Fibroblast of pulmonary artery (primary cell): ENCODE data around the gene GAS2.

Experiments used
- DNase-seq: peaks from one replicate; pipeline ENCODE4 v3.0.0-alpha.2; 2010; ENCODE audit warnings: low read depth
- H3K4me3 ChIP-seq: replicated peaks from 2 replicates; pipeline ENCODE4 v1.5.1; 2011; ENCODE audit warnings: low read depth, mild to moderate bottlenecking, control low read depth, low read length, moderate library complexity
- TF ChIP-seq, protein P1 (sequence below): IDR thresholded peaks from 2 replicates; pipeline ENCODE4 v1.5.1; 2011; ENCODE audit warnings: mild to moderate bottlenecking, control low read depth, low read length, inconsistent platforms; ENCODE audit errors: missing control alignments

GAS2 gene

DNA sequence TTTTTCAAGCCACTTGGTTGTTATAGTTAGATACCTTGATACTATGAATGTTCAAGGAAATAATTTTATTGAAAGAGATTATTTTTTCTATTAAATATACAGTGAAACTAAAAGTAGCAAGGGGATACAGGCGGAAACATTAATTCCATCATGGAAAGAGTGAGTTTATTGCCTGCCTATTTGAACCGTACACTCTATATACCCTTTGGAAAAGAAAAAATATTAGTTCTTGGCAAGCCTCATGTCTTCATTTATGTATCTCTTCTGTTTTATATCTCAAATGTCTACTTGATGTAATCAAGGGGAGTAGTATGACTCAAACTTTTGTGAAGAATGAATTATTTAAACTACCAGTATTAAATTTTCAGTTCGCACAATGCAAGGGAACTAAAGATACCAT is 54.0 kb downstream of the GAS2 start:
- TF ChIP-seq, protein P1, sequence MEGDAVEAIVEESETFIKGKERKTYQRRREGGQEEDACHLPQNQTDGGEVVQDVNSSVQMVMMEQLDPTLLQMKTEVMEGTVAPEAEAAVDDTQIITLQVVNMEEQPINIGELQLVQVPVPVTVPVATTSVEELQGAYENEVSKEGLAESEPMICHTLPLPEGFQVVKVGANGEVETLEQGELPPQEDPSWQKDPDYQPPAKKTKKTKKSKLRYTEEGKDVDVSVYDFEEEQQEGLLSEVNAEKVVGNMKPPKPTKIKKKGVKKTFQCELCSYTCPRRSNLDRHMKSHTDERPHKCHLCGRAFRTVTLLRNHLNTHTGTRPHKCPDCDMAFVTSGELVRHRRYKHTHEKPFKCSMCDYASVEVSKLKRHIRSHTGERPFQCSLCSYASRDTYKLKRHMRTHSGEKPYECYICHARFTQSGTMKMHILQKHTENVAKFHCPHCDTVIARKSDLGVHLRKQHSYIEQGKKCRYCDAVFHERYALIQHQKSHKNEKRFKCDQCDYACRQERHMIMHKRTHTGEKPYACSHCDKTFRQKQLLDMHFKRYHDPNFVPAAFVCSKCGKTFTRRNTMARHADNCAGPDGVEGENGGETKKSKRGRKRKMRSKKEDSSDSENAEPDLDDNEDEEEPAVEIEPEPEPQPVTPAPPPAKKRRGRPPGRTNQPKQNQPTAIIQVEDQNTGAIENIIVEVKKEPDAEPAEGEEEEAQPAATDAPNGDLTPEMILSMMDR = no peak
- no peak for DNase-seq
- no peak overlapping the region for H3K4me3 ChIP-seq

DNA sequence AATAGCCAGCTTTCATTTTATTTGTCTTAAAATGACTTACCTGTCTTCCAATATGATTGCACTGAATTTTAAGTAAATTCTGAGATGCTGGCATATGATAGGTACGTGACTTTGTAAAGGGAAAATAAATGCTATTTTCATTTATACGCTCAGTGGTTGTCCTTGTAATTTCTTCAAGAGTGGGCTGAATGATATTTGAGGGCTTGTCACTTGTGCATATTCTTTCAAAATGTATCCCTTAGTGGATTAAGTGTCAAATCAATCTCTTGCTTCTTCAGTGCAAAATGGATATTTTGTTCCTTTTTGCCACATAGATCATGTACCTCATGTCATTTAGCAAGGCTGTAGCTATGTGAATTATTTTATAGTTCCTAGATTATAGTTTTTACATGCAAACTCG is 56.9 kb downstream of the GAS2 start:
- no peak for DNase-seq
- H3K4me3 ChIP-seq = no peak overlapping the region
- TF ChIP-seq, protein P1 = no peak

DNA sequence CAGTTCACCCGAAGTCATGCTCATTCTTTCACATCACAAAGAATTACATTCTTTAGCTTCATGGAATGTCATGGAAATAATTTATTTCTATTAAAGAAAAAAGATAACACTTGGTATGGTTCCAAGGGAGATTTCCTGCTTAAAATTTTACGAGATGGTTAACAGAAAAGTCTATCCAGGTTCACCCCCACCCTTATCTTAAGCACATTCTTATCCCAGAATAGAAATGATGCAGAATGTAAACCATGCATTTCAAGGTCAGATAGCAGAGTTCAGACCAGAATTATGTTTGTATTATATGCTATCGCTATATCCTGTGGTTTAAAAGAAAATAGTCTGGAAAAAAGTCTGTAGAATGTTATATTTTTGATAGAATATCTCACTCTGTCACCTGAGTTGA is 58.7 kb downstream of the GAS2 start:
- TF ChIP-seq, protein P1 = no peak
- peak; percentile 37 for DNase-seq
- no peak overlapping the region for H3K4me3 ChIP-seq

DNA sequence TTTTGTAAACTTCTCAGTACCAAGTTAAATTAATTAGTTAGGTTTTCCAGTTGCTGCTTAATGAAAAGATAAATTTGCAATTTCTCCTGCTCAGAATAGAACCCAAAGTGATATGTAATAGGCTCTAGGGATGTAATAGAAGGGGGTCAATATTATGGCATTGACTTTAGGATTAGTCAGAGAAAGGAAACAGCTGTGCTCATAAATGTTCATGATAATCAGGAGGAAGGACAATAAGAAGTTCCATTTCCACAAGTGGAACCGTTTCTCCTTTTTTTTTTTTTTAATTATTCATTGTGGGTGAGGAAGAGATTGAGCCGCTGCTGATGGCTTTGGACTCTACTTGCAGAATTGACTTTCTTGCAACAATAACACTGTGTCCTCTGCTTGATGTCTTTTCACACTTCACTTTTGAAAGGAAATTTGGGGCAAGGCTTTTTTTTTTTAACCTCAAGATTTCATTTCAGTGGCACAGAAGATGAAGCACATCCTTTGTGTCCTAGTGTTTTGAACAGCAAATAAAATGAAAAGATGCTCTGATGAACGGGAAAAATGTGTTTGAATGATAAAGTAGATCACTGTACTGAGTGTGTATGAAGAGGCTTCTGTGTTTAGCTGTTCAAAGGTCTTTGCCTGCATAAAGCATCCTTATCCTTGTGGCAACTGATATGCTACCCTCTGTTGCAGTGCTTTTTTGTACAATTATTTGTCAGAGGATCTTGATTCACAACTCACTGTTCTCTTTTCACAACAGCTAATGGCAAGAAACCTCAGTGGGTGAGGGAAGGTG is 62.4 kb downstream of the GAS2 start:
- H3K4me3 ChIP-seq = no peak overlapping the region
- no peak for DNase-seq
- TF ChIP-seq, protein P1 = no peak

DNA sequence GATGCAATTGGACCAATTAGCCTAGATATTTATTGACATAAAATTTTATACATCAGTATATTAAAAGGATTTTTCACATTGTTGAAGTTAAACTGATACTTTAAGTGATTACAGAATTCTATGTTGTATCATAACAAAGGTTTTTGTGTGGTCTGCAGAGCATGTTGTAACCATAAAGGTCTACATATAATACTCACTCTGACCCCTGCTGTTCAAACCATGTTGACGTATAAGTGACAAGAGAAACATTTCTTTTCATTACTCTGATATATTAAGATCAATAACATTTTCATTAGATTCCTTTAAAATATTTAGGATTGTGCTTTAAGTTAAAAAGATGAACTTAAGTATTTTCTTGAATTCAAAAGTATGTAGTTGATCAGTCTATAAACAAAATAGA is 63.9 kb downstream of the GAS2 start:
- TF ChIP-seq, protein P1 = no peak
- DNase-seq = peak; percentile 14
- H3K4me3 ChIP-seq = no peak overlapping the region

DNA sequence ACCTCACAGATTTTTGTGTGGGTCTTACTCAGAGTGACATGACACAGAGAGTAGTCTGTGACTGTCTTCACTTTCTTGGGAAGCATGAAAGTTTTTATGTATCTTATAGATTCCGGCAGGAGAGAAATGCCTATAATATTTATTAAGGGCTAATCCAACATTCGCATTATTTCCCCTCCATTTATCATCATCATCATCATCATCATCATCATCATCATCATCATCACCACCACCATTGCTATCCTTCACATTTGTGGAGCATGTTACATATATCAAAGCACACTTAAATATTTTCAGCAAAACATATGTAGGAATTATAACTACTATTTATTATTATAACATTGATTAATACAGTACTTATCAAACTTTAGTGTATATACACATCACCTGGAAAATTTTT is 66.2 kb downstream of the GAS2 start:
- TF ChIP-seq, protein P1 = no peak
- no peak for DNase-seq

More for the DNA sequence above, 66.2 kb downstream of the GAS2 start:
- no peak overlapping the region for H3K4me3 ChIP-seq
